ENCODE results near the gene ABL1.

ABL1 gene

DNA sequence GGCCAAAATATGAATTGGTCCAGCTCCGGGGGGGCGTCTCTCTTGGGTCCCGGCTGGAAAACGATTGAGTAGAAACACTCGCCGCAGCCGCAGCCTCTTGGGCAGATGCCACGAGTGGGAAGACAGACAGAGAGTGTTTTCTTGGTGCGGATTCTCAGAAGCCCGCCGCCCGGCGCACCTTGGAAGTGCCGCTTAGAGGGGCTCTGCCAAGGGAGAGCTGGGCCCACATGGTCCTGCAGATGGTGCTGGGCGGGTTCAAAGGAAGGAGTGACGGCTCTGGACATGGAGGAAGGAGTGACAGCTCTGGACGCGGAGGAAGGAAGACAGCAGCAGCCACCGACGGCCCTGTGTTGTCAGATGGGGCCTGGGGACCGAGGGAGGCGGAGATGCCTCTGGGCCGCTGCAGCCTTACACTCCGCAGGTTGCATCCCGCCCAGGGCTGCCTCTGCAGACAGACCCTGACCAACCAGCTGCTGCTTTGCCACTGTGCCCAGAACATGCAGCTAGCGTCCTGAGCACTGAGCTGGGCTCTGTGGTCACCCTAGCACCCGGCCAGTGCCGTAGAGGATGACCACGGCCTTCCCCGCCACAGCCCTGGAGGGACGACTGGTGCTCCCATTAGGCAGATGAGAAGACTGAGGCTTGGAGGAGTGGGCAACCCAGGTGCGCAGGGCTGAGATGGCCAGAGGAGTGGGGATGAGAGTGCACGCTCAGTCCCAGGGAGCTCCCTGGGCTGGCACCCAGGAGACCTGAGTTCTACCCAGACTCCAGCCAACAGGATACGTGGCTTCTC, 82.3 kb downstream of the ABL1 start:
- Histone ChIP-seq H3K4me3 (ENCODE audit: low read depth, low read length) (no peak overlapping the region), H3K36me3 (ENCODE audit: control insufficient read depth in 2 of 2, insufficient read depth in 1 of 2, low read length in 2 of 2) (no peaks in the 10 kb centered on the region), H3K4me1 (ENCODE audit: control insufficient read depth, insufficient read depth, low read length) (no peaks in the 10 kb centered on the region), H3K27ac (ENCODE audit: extremely low read depth, low read depth, low read length) (no peak overlapping the region), H3K9me3 (ENCODE audit: control insufficient read depth, insufficient read depth, low read depth, low read length) (no peaks in the 10 kb centered on the region)
- ChIA-PET POLR2A (interaction anchor here (1.9 kb wide), 1 partner anchor 11 kb away, joined by 5 read pairs; no protein-coding TSS in a partner anchor), CTCF (interaction anchor here (0.7 to 1.5 kb wide), 3 partner anchors 11 to 233 kb away, joined by 3 to 5 read pairs (median 3); no protein-coding TSS in a partner anchor)
- no peak for TF ChIP-seq ZNF626 (tag by site-specific recombination; IDR thresholded peaks at IDR 0.05)
- TF ChIP-seq ZNF239 (tag by site-specific recombination; IDR thresholded peaks at IDR 0.05): no peak
- TF ChIP-seq ZNF16 (tag by site-specific recombination; IDR thresholded peaks at IDR 0.05; ENCODE audit: low read depth): no peak
- no peak for TF ChIP-seq ZNF843 (tag by site-specific recombination; IDR thresholded peaks at IDR 0.05)
- no peak for TF ChIP-seq ZNF558 (tag by site-specific recombination; IDR thresholded peaks at IDR 0.05)
- TF ChIP-seq ZNF214 (tag by site-specific recombination; IDR thresholded peaks at IDR 0.05; ENCODE audit: borderline replicate concordance): no peak
- TF ChIP-seq ZNF292 (tag by site-specific recombination; IDR thresholded peaks at IDR 0.05; ENCODE audit: borderline replicate concordance, low read depth): no peak
- no peak for TF ChIP-seq ZNF777 (tag by site-specific recombination; IDR thresholded peaks at IDR 0.05; ENCODE audit: borderline replicate concordance)
- no peak for TF ChIP-seq ZNF473 (tag by site-specific recombination; IDR thresholded peaks at IDR 0.05)
- no peak for TF ChIP-seq ZFP37 (tag by site-specific recombination; IDR thresholded peaks at IDR 0.05)
- TF ChIP-seq BCL6B (tag by site-specific recombination; IDR thresholded peaks at IDR 0.05): no peak
- no peak for TF ChIP-seq REST (tag by site-specific recombination; IDR thresholded peaks at IDR 0.05)

- no peak overlapping the region for H3K4me3 ChIP-seq (ENCODE audit: low read depth, low read length)
- ChIA-PET CTCF (interaction anchor here (0.7 to 1.5 kb wide), 4 partner anchors 10 to 234 kb away, joined by 3 to 7 read pairs (median 4); no protein-coding TSS in a partner anchor), POLR2A (interaction anchor here (1.9 kb wide), 1 partner anchor 10 kb away, joined by 5 read pairs; no protein-coding TSS in a partner anchor)
- no peaks in the 10 kb centered on the region for H3K4me1 ChIP-seq (ENCODE audit: control insufficient read depth, insufficient read depth, low read length)
- H3K9me3 ChIP-seq (ENCODE audit: control insufficient read depth, insufficient read depth, low read depth, low read length): no peaks in the 10 kb centered on the region
- no peaks in the 10 kb centered on the region for H3K36me3 ChIP-seq (ENCODE audit: control insufficient read depth in 2 of 2, insufficient read depth in 1 of 2, low read length in 2 of 2)
- no peak overlapping the region for H3K27ac ChIP-seq (ENCODE audit: extremely low read depth, low read depth, low read length)
- TF ChIP-seq ZNF843 (tag by site-specific recombination; IDR thresholded peaks at IDR 0.05) (no peak), ZNF660 (tag by site-specific recombination; IDR thresholded peaks at IDR 0.05) (no peak), PRDM6 (tag by site-specific recombination; IDR thresholded peaks at IDR 0.05) (no peak), ZNF398 (tag by site-specific recombination; IDR thresholded peaks at IDR 0.05) (no peak), RBAK (tag by site-specific recombination; IDR thresholded peaks at IDR 0.05) (no peak), SETDB1 (IDR thresholded peaks at IDR 0.05; ENCODE audit: insufficient read length, low read length) (no peak), ZNF426 (tag by site-specific recombination; IDR thresholded peaks at IDR 0.05) (no peak), SP7 (tag by site-specific recombination; IDR thresholded peaks at IDR 0.05) (no peak), ZNF530 (tag by site-specific recombination; IDR thresholded peaks at IDR 0.05; ENCODE audit: low read depth) (no peak), ZNF777 (tag by site-specific recombination; IDR thresholded peaks at IDR 0.05; ENCODE audit: borderline replicate concordance) (no peak), GLI4 (tag by site-specific recombination; IDR thresholded peaks at IDR 0.05) (no peak), ZNF571 (tag by site-specific recombination; IDR thresholded peaks at IDR 0.05) (no peak), ZNF175 (tag by site-specific recombination; IDR thresholded peaks at IDR 0.05) (no peak), ZNF514 (tag by site-specific recombination; IDR thresholded peaks at IDR 0.05) (no peak), ZNF155 (tag by site-specific recombination; IDR thresholded peaks at IDR 0.05) (no peak)
Observed at GRCh38 chr9:130918101-130918825, 83.2 kb downstream of the ABL1 start.

Data from HEK293 (cell line).